Activated CD4-positive, alpha-beta T cell treated with anti-CD3 and anti-CD28 coated beads for 36 hours (primary cell): ENCODE results near the gene NCAPD2. TPM values are rescaled to one million over a fixed set of nuclear protein-coding genes. Genes with fewer than 3 reads are reported as not detected.

Source experiments
- ATAC-seq: fragments of 200-7000 bp; cut with Tn5 transposase; one replicate; pipeline ENCODE4 v1.10.0; 2021; ENCODE audit warnings: mild to moderate bottlenecking, moderate library complexity
- CTCF ChIA-PET: fragments of 350-600 bp; sonication (Branson Sonifier 250); formaldehyde crosslinking; loops from one replicate; lab custom pipeline; 2021; ENCODE audit warnings: antibody characterized with exemption; lab: Charles Lee
- POLR2A ChIA-PET: fragments of 350-600 bp; sonication (Branson Sonifier 250); formaldehyde crosslinking; loops from one replicate; lab custom pipeline; 2021; ENCODE audit warnings: antibody characterized with exemption, inconsistent platforms; lab: Charles Lee
- DNase-seq: peaks from one replicate; pipeline ENCODE4 v3.0.0-alpha.2; 2020
- H3K27ac Mint-ChIP-seq: one replicate; pipeline ENCODE4 v1.8.0; 2021; ENCODE audit warnings: mixed read lengths
- H3K27me3 Mint-ChIP-seq: one replicate; pipeline ENCODE4 v1.8.0; 2021; ENCODE audit warnings: mixed read lengths
- H3K36me3 Mint-ChIP-seq: one replicate; pipeline ENCODE4 v1.8.0; 2021; ENCODE audit warnings: low read depth, mixed read lengths
- H3K4me1 Mint-ChIP-seq: one replicate; pipeline ENCODE4 v1.8.0; 2021; ENCODE audit warnings: mixed read lengths
- H3K4me3 Mint-ChIP-seq: one replicate; pipeline ENCODE4 v1.8.0; 2021; ENCODE audit warnings: mild to moderate bottlenecking, moderate library complexity, mixed read lengths
- H3K9me3 Mint-ChIP-seq: one replicate; pipeline ENCODE4 v1.8.0; 2021; ENCODE audit warnings: low read depth, mixed read lengths
- intact Hi-C, 2 experiments: fragments of 100-400 bp; cut with DNase I in 1 of 2; cut with micrococcal nuclease in 1 of 2; formaldehyde crosslinking; loops; one replicate each; pipeline versions ENCODE4 v1.14.2 to v1.15.1; 2022 to 2024; cut with DNase I, micrococcal nuclease
- total RNA-seq, 2 experiments: library from RNA; stranded (reverse); gene quantifications; one replicate each; pipeline ENCODE4 v1.2.3, GENCODE V29; 2021

Gene NCAPD2
- total RNA-seq, 2 experiments from 2014 or later, result 199 to 210 TPM

GRCh38 chr12:6526766-6527525 lies 33.0 kb downstream of the NCAPD2 start:
- Mint-ChIP-seq H3K27ac (no peak overlapping the region), H3K4me1 (peaks cover 8% of the 10 kb centered on the region), H3K4me3 (no peak overlapping the region), H3K27me3 (no peaks in the 10 kb centered on the region), H3K9me3 (no peaks in the 10 kb centered on the region), H3K36me3 (peaks cover 85% of the 10 kb centered on the region)
- POLR2A ChIA-PET, result no interaction called here
- CTCF ChIA-PET, result no interaction called here
- DNase-seq (no peak), ATAC-seq (no peak)
- intact Hi-C loops, result loop anchor here in 1 of 2 experiments (2.0 kb wide), 1 partner anchor 16 kb away; no protein-coding TSS in a partner anchor

DNA sequence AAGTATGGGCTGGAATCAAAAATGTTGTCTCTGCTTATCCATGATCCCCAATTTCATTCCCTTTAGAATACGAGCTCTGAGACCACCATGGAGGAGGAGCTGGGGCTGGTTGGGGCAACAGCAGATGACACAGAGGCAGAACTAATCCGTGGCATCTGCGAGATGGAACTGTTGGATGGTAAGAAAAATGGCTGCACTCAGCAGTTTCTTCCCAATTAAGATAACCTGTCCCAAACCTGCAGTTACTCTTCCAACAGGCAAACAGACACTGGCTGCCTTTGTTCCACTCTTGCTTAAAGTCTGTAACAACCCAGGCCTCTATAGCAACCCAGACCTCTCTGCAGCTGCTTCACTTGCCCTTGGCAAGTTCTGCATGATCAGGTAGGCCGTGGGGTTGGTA lies 33.8 kb downstream of the NCAPD2 start:
- no peak for ATAC-seq
- intact Hi-C loops, result loop anchor here in 1 of 2 experiments (2.0 kb wide), 1 partner anchor 17 kb away; no protein-coding TSS in a partner anchor
- Mint-ChIP-seq H3K4me3 (no peak overlapping the region), H3K4me1 (peaks cover 16% of the 10 kb centered on the region), H3K36me3 (peaks cover 87% of the 10 kb centered on the region), H3K27me3 (no peaks in the 10 kb centered on the region), H3K27ac (no peak overlapping the region), H3K9me3 (no peaks in the 10 kb centered on the region)
- no peak for DNase-seq
- CTCF ChIA-PET, result interaction anchor here (0.7 to 1.6 kb wide), 2 partner anchors 10 to 36 kb away, joined by 3 to 8 read pairs; no protein-coding TSS in a partner anchor
- POLR2A ChIA-PET, result no interaction called here

DNA sequence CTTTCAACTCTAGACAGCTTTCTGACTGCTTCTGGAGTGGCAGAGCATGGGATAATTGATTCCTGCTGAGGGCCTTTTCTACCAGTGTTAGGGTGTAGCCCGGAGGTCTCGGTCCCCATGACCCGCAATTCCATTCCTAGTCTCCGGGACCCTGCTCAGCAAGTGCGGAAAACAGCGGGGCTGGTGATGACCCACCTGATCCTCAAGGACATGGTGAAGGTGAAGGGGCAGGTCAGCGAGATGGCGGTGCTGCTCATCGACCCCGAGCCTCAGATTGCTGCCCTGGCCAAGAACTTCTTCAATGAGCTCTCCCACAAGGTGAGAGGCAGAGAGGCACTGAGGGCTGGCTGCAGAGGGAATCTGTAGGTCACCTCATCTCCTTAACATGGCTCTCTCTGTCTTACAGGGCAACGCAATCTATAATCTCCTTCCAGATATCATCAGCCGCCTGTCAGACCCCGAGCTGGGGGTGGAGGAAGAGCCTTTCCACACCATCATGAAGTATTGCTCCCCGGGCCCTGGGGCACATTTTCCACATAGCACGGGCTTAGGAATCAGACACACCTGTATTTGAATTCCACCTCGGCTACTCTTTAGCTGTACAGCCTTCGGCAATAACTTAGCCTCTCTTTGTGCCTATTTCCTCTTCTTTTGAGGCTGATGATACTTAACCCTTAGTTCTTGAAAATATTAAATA lies 34.8 kb downstream of the NCAPD2 start:
- Mint-ChIP-seq H3K27me3 (no peaks in the 10 kb centered on the region), H3K36me3 (peaks cover 85% of the 10 kb centered on the region), H3K4me3 (no peak overlapping the region), H3K4me1 (peaks cover 20% of the 10 kb centered on the region), H3K9me3 (no peaks in the 10 kb centered on the region), H3K27ac (no peak overlapping the region)
- ATAC-seq (no peak), DNase-seq (no peak)
- intact Hi-C loops, result no loop called here
- ChIA-PET CTCF (interaction anchor here (0.8 to 1.6 kb wide), 2 partner anchors 9 to 34 kb away, joined by 3 to 8 read pairs; no protein-coding TSS in a partner anchor), POLR2A (interaction anchor here (1.4 kb wide), 1 partner anchor 32 kb away, joined by 3 read pairs; no protein-coding TSS in a partner anchor)

GRCh38 chr12:6529291-6529737 lies 35.4 kb downstream of the NCAPD2 start:
- H3K27me3 Mint-ChIP-seq, result no peaks in the 10 kb centered on the region

GRCh38 chr12:6530576-6531260 lies 36.8 kb downstream of the NCAPD2 start:
- DNase-seq (no peak), ATAC-seq (no peak)
- Mint-ChIP-seq H3K27ac (peak overlapping the region; percentile 63), H3K36me3 (peaks cover 86% of the 10 kb centered on the region), H3K4me3 (no peak overlapping the region), H3K9me3 (no peaks in the 10 kb centered on the region), H3K4me1 (peaks cover 20% of the 10 kb centered on the region), H3K27me3 (no peaks in the 10 kb centered on the region)
- intact Hi-C loops, result loop anchor here (5.0 to 10.0 kb wide), 3 partner anchors 193 to 1404 kb away; partner anchors contain the start of genes PTPN6 (in 1 of the 2) and SLC2A3 (in 1 of the 2)
- CTCF ChIA-PET, result interaction anchor here (0.7 to 1.2 kb wide), 2 partner anchors 19 to 61 kb away, joined by 4 read pairs; partner anchors contain the start of gene VAMP1
- POLR2A ChIA-PET, result no interaction called here

More at GRCh38 chr12:6529291-6529737, 35.4 kb downstream of the NCAPD2 start:
- ATAC-seq (no peak), DNase-seq (no peak)
- peaks cover 84% of the 10 kb centered on the region for H3K36me3 Mint-ChIP-seq
- H3K27ac Mint-ChIP-seq, result no peak overlapping the region
- CTCF ChIA-PET, result interaction anchor here (0.8 to 1.6 kb wide), 2 partner anchors 9 to 35 kb away, joined by 3 to 8 read pairs; no protein-coding TSS in a partner anchor
- intact Hi-C loops, result no loop called here
- peaks cover 20% of the 10 kb centered on the region for H3K4me1 Mint-ChIP-seq
- H3K9me3 Mint-ChIP-seq, result no peaks in the 10 kb centered on the region
- POLR2A ChIA-PET, result interaction anchor here (1.4 kb wide), 1 partner anchor 32 kb away, joined by 3 read pairs; no protein-coding TSS in a partner anchor
- no peak overlapping the region for H3K4me3 Mint-ChIP-seq

- Mint-ChIP-seq H3K4me1 (peaks cover 30% of the 10 kb centered on the region), H3K36me3 (peaks cover 86% of the 10 kb centered on the region), H3K27me3 (no peaks in the 10 kb centered on the region), H3K27ac (peak overlapping the region; percentile 97), H3K4me3 (peak overlapping the region; percentile 98), H3K9me3 (no peaks in the 10 kb centered on the region)
- intact Hi-C loops, result loop anchor here (1.0 to 10.0 kb wide), 6 partner anchors 38 to 1403 kb away; partner anchors contain the start of genes NCAPD2 (in 1 of the 2), PTPN6 (in 1 of the 2), SLC2A3 (in 1 of the 2) and VAMP1 (in 1 of the 2)
- ChIA-PET POLR2A (interaction anchor here (0.6 to 1.7 kb wide), 22 partner anchors 9 to 249 kb away, joined by 3 to 14 read pairs (median 4); partner anchors contain the start of genes CD27, MLF2, MRPL51 and VAMP1), CTCF (interaction anchor here (0.6 to 1.8 kb wide), 12 partner anchors 13 to 245 kb away, joined by 3 to 12 read pairs (median 4); partner anchors contain the start of gene MLF2)
- DNase-seq (peak; percentile 94), ATAC-seq (peak; percentile 65)
Observed at GRCh38 chr12:6532051-6532926, 38.4 kb downstream of the NCAPD2 start.

DNA sequence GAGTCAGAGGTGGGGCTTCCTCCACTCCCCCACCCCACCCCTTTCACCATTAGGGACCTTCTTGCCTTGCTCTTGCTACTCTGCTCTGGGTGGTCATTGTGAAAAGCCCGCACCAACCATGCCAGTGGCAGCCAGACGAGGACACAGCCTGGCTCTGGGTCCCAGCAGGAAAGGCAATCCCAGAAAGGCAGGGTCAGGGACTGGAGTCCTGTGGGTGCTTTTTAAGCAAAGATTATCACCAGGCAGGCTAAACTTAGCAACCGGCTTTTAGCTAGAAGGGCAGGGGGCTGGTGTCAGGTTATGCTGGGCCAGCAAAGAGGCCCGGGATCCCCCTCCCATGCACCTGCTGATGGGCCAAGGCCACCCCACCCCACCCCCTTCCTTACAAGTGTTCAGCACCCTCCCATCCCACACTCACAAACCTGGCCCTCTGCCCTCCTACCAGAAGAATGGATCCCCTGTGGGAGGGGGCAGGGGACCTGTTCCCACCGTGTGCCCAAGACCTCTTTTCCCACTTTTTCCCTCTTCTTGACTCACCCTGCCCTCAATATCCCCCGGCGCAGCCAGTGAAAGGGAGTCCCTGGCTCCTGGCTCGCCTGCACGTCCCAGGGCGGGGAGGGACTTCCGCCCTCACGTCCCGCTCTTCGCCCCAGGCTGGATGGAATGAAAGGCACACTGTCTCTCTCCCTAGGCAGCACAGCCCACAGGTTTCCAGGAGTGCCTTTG lies 39.2 kb downstream of the NCAPD2 start:
- peaks cover 86% of the 10 kb centered on the region for H3K36me3 Mint-ChIP-seq
- POLR2A ChIA-PET, result interaction anchor here (0.5 to 1.7 kb wide), 13 partner anchors 14 to 198 kb away, joined by 3 to 14 read pairs (median 4); partner anchors contain the start of genes CD27, MRPL51, VAMP1 and ZNF384
- ATAC-seq (peak; percentile 16), DNase-seq (peak; percentile 78)
- CTCF ChIA-PET, result interaction anchor here (0.7 to 1.8 kb wide), 9 partner anchors 13 to 245 kb away, joined by 3 to 12 read pairs (median 5); no protein-coding TSS in a partner anchor
- no peaks in the 10 kb centered on the region for H3K27me3 Mint-ChIP-seq
- H3K4me1 Mint-ChIP-seq, result peaks cover 37% of the 10 kb centered on the region
- intact Hi-C loops, result loop anchor here (1.0 to 10.0 kb wide), 6 partner anchors 39 to 1402 kb away; partner anchors contain the start of genes NCAPD2 (in 1 of the 2), PTPN6 (in 1 of the 2), SLC2A3 (in 1 of the 2) and VAMP1 (in 1 of the 2)
- H3K27ac Mint-ChIP-seq, result peak overlapping the region; percentile 97
- peak overlapping the region; percentile 98 for H3K4me3 Mint-ChIP-seq
- H3K9me3 Mint-ChIP-seq, result no peaks in the 10 kb centered on the region

GRCh38 chr12:6533653-6533922 lies 39.7 kb downstream of the NCAPD2 start:
- peak overlapping the region; percentile 98 for H3K4me3 Mint-ChIP-seq
- intact Hi-C loops, result loop anchor here (2.0 to 10.0 kb wide), 4 partner anchors 71 to 1401 kb away; partner anchors contain the start of genes PTPN6 (in 1 of the 2) and SLC2A3 (in 1 of the 2)
- ATAC-seq (peak; percentile 0), DNase-seq (no peak)
- no peaks in the 10 kb centered on the region for H3K27me3 Mint-ChIP-seq
- CTCF ChIA-PET, result interaction anchor here (0.6 to 9.4 kb wide), 4 partner anchors 22 to 109 kb away, joined by 4 to 141 read pairs (median 32); partner anchors contain the start of gene IFFO1
- peaks cover 37% of the 10 kb centered on the region for H3K4me1 Mint-ChIP-seq
- POLR2A ChIA-PET, result interaction anchor here (0.5 to 3.2 kb wide), 22 partner anchors 12 to 411 kb away, joined by 3 to 45 read pairs (median 6); partner anchors contain the start of genes C12orf57, CDCA3, ENO2 and MRPL51
- H3K27ac Mint-ChIP-seq, result peak overlapping the region; percentile 97
- H3K9me3 Mint-ChIP-seq, result no peaks in the 10 kb centered on the region
- H3K36me3 Mint-ChIP-seq, result peaks cover 83% of the 10 kb centered on the region
